Neuronal stem cell (in vitro differentiated cells): ENCODE results near the gene EMP2.
"Not testable (repeated sequence)": the region's sequence is repeated elsewhere in the genome, so short reads cannot be mapped to it uniquely, and the experiment has no call there.

Experiments
- DNase-seq: peaks from one replicate; pipeline ENCODE4 v3.0.0-alpha.2; 2013; ENCODE audit warnings: low spot score
- H2AFZ ChIP-seq: one replicate; pipeline ENCODE4 v1.6.1; 2013; ENCODE audit warnings: mild to moderate bottlenecking, low read length, inconsistent platforms
- H2AK5ac ChIP-seq: 2 replicates; pipeline ENCODE4 v1.6.1; 2013; ENCODE audit warnings: low read depth, mild to moderate bottlenecking, inconsistent platforms, low read length, moderate library complexity, mixed read lengths
- H2BK120ac ChIP-seq: 2 replicates; pipeline ENCODE4 v1.6.1; 2013; ENCODE audit warnings: low read depth, mild to moderate bottlenecking, inconsistent platforms, low read length, moderate library complexity, mixed read lengths
- H2BK12ac ChIP-seq: one replicate; pipeline ENCODE4 v1.6.1; 2013; ENCODE audit warnings: low read length, inconsistent platforms
- H2BK15ac ChIP-seq: 2 replicates; pipeline ENCODE4 v1.6.1; 2013; ENCODE audit warnings: mild to moderate bottlenecking, low read length, inconsistent platforms, mixed read lengths
- H2BK5ac ChIP-seq: one replicate; pipeline ENCODE4 v1.6.1; 2013; ENCODE audit warnings: inconsistent platforms, mild to moderate bottlenecking, low read length, moderate library complexity
- H3K14ac ChIP-seq: one replicate; pipeline ENCODE4 v1.6.1; 2013; ENCODE audit warnings: low read length, inconsistent platforms
- H3K18ac ChIP-seq: 2 replicates; pipeline ENCODE4 v1.6.1; 2013; ENCODE audit warnings: low read length, inconsistent platforms
- H3K23ac ChIP-seq: 2 replicates; pipeline ENCODE4 v1.6.1; 2013; ENCODE audit warnings: low read depth, mild to moderate bottlenecking, mixed read lengths, low read length, inconsistent platforms; ENCODE audit not compliant: poor library complexity
- H3K27ac ChIP-seq: replicated peaks from 3 replicates; pipeline ENCODE4 v1.5.1; 2013; ENCODE audit warnings: low read length, inconsistent platforms
- H3K27me3 ChIP-seq, 3 experiments: 2 replicates each; pipeline ENCODE4 v1.6.1; 2013; ENCODE audit warnings: low read length in 3 of 3, mild to moderate bottlenecking in 2 of 3, inconsistent platforms in 1 of 3, low read depth in 1 of 3, mixed read lengths in 1 of 3, moderate library complexity in 1 of 3; ENCODE audit not compliant: control insufficient read depth in 3 of 3, insufficient read depth in 3 of 3
- H3K36me3 ChIP-seq, 2 donors: replicated peaks in 1 of 2; 2 replicates each; pipeline ENCODE4 v1.6.1; 2013; ENCODE audit warnings: low read length in 2 of 2; ENCODE audit not compliant: control insufficient read depth in 2 of 2, insufficient read depth in 2 of 2
- H3K4ac ChIP-seq: 2 replicates; pipeline ENCODE4 v1.6.1; 2013; ENCODE audit warnings: inconsistent platforms, mild to moderate bottlenecking, low read length, moderate library complexity
- H3K4me1 ChIP-seq, 2 donors: 1 replicate in 1 of 2; 2 replicates in 1 of 2; pipeline ENCODE4 v1.6.1; 2013; ENCODE audit warnings: low read length in 2 of 2, low read depth in 1 of 2; ENCODE audit not compliant: control insufficient read depth in 2 of 2, insufficient read depth in 1 of 2
- H3K4me2 ChIP-seq: one replicate; pipeline ENCODE4 v1.6.1; 2013; ENCODE audit warnings: mild to moderate bottlenecking, low read length, inconsistent platforms; ENCODE audit not compliant: insufficient read depth, poor library complexity, severe bottlenecking
- H3K4me3 ChIP-seq, 2 donors: 2 replicates each; pipeline ENCODE4 v1.5.1; 2013; ENCODE audit warnings: low read length in 2 of 2, mild to moderate bottlenecking in 2 of 2, inconsistent platforms in 1 of 2, moderate library complexity in 1 of 2
- H3K79me1 ChIP-seq: one replicate; pipeline ENCODE4 v1.6.1; 2013; ENCODE audit warnings: low read depth, mild to moderate bottlenecking, inconsistent platforms, low read length, moderate library complexity
- H3K9ac ChIP-seq: one replicate; pipeline ENCODE4 v1.6.1; 2013; ENCODE audit warnings: mild to moderate bottlenecking, low read depth, low read length, inconsistent platforms; ENCODE audit not compliant: poor library complexity
- H3K9me3 ChIP-seq, 2 donors: replicated peaks in 1 of 2; 2 replicates each; pipeline versions ENCODE3 to v1.6.1; 2013; ENCODE audit warnings: low read length in 2 of 2, mild to moderate bottlenecking in 2 of 2, inconsistent platforms in 1 of 2, low read depth in 1 of 2, mixed read lengths in 1 of 2, moderate library complexity in 1 of 2; ENCODE audit not compliant: control insufficient read depth in 2 of 2, insufficient read depth in 1 of 2
- H4K8ac ChIP-seq: one replicate; pipeline ENCODE4 v1.6.1; 2013; ENCODE audit warnings: low read depth, mild to moderate bottlenecking, inconsistent platforms, low read length, moderate library complexity
- H4K91ac ChIP-seq: one replicate; pipeline ENCODE4 v1.6.1; 2013; ENCODE audit warnings: low read length, low read depth, mild to moderate bottlenecking, inconsistent platforms; ENCODE audit not compliant: poor library complexity
- WGBS, 2 donors: extraction: QIAGEN DNeasy Blood & Tissue Kit; methylation state at CpG; one replicate each; pipeline ENCODE4 v1.1.7; 2013; ENCODE audit warnings: missing lambda C conversion rate in 2 of 2, mixed read lengths in 1 of 2; ENCODE audit not compliant: insufficient read length in 2 of 2, insufficient replicate concordance in 1 of 2; ENCODE audit errors: extremely low coverage in 2 of 2; 5-methylcytosine and 5-hydroxymethylcytosine counted together

Gene EMP2

DNA sequence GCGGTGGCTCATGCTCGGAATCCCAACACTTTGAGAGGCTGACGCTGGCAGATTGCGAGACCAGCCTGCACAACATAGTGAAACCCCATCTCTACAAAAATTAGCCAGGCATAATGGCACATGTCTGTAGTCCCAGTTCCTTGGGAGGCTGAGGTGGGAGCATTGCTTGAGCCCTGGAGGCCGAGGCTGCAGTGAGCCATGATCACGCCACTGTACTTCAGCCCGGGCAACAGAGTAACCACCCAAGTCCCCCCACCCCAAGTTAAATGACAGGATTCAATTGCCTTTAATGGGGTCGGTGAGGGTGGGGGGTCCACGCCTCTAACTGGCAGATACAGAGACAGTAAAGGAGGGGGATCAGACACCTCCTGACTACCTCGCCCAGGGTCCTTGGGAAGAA, 44.9 kb downstream of the EMP2 start:
- no peak overlapping the region for H3K18ac ChIP-seq
- peaks cover 6 to 27% of the 10 kb centered on the region in 2 donors for H3K36me3 ChIP-seq
- H2BK120ac ChIP-seq: no peak overlapping the region
- no peak overlapping the region for H3K14ac ChIP-seq
- no peak overlapping the region for H2BK12ac ChIP-seq
- no peaks in the 10 kb centered on the region for H3K27me3 ChIP-seq
- H3K4me3 ChIP-seq: no peak overlapping the region
- no peaks in the 10 kb centered on the region for H3K9me3 ChIP-seq
- WGBS, 2 donors: no CpG with 5 or more reads among the region's 10 CpGs
- no peak overlapping the region for H2AK5ac ChIP-seq
- no peak overlapping the region for H2BK15ac ChIP-seq
- H3K23ac ChIP-seq: no peak overlapping the region
- no peak overlapping the region for H4K8ac ChIP-seq
- H3K27ac ChIP-seq: no peak overlapping the region
- no peak overlapping the region for H3K4me2 ChIP-seq
- no peak for DNase-seq
- no peak overlapping the region for H3K9ac ChIP-seq
- H3K79me1 ChIP-seq: no peaks in the 10 kb centered on the region
- no peaks in the 10 kb centered on the region for H3K4me1 ChIP-seq
- H2BK5ac ChIP-seq: no peak overlapping the region
- no peak overlapping the region for H2AFZ ChIP-seq
- H3K4ac ChIP-seq: no peak overlapping the region
- H4K91ac ChIP-seq: no peak overlapping the region

DNA sequence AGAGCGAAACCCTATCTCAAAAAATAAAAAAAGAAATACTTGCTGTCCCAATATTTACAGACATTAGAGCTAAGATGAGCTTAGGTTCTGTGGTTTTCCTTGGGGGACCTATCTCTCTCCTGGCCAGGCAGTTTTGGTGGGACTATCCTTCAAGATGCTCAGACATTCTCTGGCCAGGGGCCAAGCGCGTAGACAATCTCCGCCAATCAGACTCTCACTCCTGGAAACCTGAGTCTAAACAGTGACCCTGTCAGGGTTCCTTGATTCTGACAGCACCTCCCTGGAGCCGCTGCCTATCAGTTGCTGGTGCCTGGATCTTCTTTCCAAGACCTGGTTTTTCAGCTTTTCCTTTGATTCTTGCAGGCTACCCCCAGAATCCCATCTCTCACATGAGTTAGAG, 45.6 kb downstream of the EMP2 start:
- Histone ChIP-seq H3K23ac (no peak overlapping the region), H3K79me1 (no peaks in the 10 kb centered on the region), H3K4me3 (no peak overlapping the region), H3K4ac (no peak overlapping the region), H3K9me3 (no peaks in the 10 kb centered on the region), H3K27ac (no peak overlapping the region), H2BK120ac (no peak overlapping the region), H3K36me3 (peaks cover 6 to 27% of the 10 kb centered on the region in 2 donors), H3K27me3 (no peaks in the 10 kb centered on the region), H4K8ac (no peak overlapping the region), H2BK15ac (no peak overlapping the region), H3K18ac (no peak overlapping the region), H2BK12ac (no peak overlapping the region), H3K4me1 (no peaks in the 10 kb centered on the region), H2AK5ac (no peak overlapping the region), H4K91ac (no peak overlapping the region), H3K14ac (no peak overlapping the region), H3K9ac (no peak overlapping the region), H2BK5ac (no peak overlapping the region), H3K4me2 (no peak overlapping the region), H2AFZ (no peak overlapping the region)
- no CpG with 5 or more reads among the region's 5 CpGs for WGBS, 2 donors
- no peak for DNase-seq

DNA sequence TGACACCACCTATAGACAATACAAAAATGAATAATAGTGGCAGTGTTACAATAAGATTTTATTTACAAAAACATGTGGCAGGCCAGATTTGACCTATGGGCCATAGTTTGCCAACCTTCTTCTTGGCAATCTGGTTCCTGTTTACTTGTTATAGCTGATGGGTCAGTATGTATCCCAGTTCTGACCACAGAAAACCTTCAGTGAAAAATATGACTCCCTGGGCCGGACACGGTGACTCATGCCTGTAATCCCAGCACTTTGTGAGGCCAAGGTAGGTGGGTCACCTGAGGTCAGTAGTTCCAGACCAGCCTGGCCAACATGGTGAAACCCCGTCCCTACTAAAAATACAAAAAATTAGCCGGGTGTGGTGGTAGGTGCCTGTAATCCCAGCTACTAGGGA, 46.8 kb downstream of the EMP2 start:
- not testable (repeated sequence) for H3K9ac ChIP-seq

GRCh38 chr16:10531582-10531981, 48.8 kb downstream of the EMP2 start:
- H4K91ac ChIP-seq: no peak overlapping the region
- H4K8ac ChIP-seq: no peak overlapping the region

More for the DNA sequence above, 46.8 kb downstream of the EMP2 start:
- H2BK120ac ChIP-seq, H3K4me3 ChIP-seq, DNase-seq, H3K4ac ChIP-seq, H3K9me3 ChIP-seq, H3K79me1 ChIP-seq, H4K8ac ChIP-seq, H4K91ac ChIP-seq, H3K14ac ChIP-seq, H2AFZ ChIP-seq, H3K27ac ChIP-seq, H3K4me1 ChIP-seq, H3K4me2 ChIP-seq, H3K23ac ChIP-seq, H2BK12ac ChIP-seq, H2BK5ac ChIP-seq, H2AK5ac ChIP-seq, H2BK15ac ChIP-seq, H3K27me3 ChIP-seq, H3K18ac ChIP-seq: not testable (repeated sequence)
- H3K36me3 ChIP-seq: peaks cover 6 to 25% of the 10 kb centered on the region in 2 donors
- no CpG with 5 or more reads among the region's 4 CpGs for WGBS, 2 donors

More at GRCh38 chr16:10531582-10531981, 48.8 kb downstream of the EMP2 start:
- Histone ChIP-seq H3K23ac (no peak overlapping the region), H3K36me3 (peaks cover 4 to 11% of the 10 kb centered on the region in 2 donors), H3K27me3 (no peaks in the 10 kb centered on the region), H2BK12ac (no peak overlapping the region), H3K4me3 (no peak overlapping the region), H3K14ac (no peak overlapping the region), H3K4me2 (no peak overlapping the region), H2AK5ac (no peak overlapping the region), H3K4me1 (no peaks in the 10 kb centered on the region), H3K27ac (no peak overlapping the region), H3K79me1 (no peaks in the 10 kb centered on the region), H2BK120ac (no peak overlapping the region), H3K9me3 (no peaks in the 10 kb centered on the region), H3K9ac (no peak overlapping the region), H3K18ac (no peak overlapping the region), H3K4ac (no peak overlapping the region), H2AFZ (no peak overlapping the region), H2BK5ac (no peak overlapping the region), H2BK15ac (no peak overlapping the region)
- no peak for DNase-seq
